ENCODE data around the gene SETD2.

Gene SETD2

GRCh38 chr3:47204875-47205274 is 41.0 kb upstream of the SETD2 start:
- Histone ChIP-seq H2BK5ac (ENCODE audit: low read depth, low read length, poor library complexity) (no peak overlapping the region), H3K4ac (ENCODE audit: low read depth, low read length) (no peak overlapping the region), H2BK12ac (ENCODE audit: low read length) (no peak overlapping the region), H3K4me2 (ENCODE audit: low read length) (no peak overlapping the region), H3K4me1 (ENCODE audit: control insufficient read depth in 1 of 2, insufficient read depth in 2 of 2, low read length in 2 of 2) (no peaks in the 10 kb centered on the region), H3K79me1 (ENCODE audit: low read length) (no peaks in the 10 kb centered on the region), H3K36me3 (ENCODE audit: control insufficient read depth in 1 of 2, insufficient read depth in 2 of 2, low read length in 2 of 2) (no peaks in the 10 kb centered on the region), H2AK5ac (ENCODE audit: low read length) (no peak overlapping the region), H2AFZ (ENCODE audit: insufficient read depth, low read length, poor library complexity) (no peak overlapping the region), H3K23ac (ENCODE audit: low read length) (no peak overlapping the region), H3K9ac (ENCODE audit: low read length) (no peak overlapping the region), H4K8ac (ENCODE audit: low read depth, low read length) (no peak overlapping the region), H4K12ac (ENCODE audit: low read depth, low read length) (no peak overlapping the region), H3K14ac (ENCODE audit: low read length) (no peak overlapping the region), H2BK120ac (ENCODE audit: insufficient read depth, low read length, poor library complexity) (no peak overlapping the region), H4K91ac (ENCODE audit: low read depth, low read length) (no peak overlapping the region), H3K79me2 (ENCODE audit: control insufficient read depth, insufficient read depth, low read length, poor library complexity) (no peaks in the 10 kb centered on the region), H3K18ac (ENCODE audit: low read length) (no peak overlapping the region), H3K27ac (ENCODE audit: low read depth, low read length) (no peak overlapping the region), H3K4me3 (ENCODE audit: low read depth, low read length) (no peak overlapping the region), H3K27me3 (ENCODE audit: insufficient read depth, low read length) (no peaks in the 10 kb centered on the region), H3K9me3 (ENCODE audit: insufficient read depth, low read depth, low read length) (no peaks in the 10 kb centered on the region)
- no peak for DNase-seq

- Histone ChIP-seq H3K27me3 (ENCODE audit: insufficient read depth, low read length) (no peaks in the 10 kb centered on the region), H2AFZ (ENCODE audit: insufficient read depth, low read length, poor library complexity) (no peak overlapping the region), H3K14ac (ENCODE audit: low read length) (no peak overlapping the region), H3K79me1 (ENCODE audit: low read length) (no peaks in the 10 kb centered on the region), H3K18ac (ENCODE audit: low read length) (no peak overlapping the region), H3K9me3 (ENCODE audit: insufficient read depth, low read depth, low read length) (no peaks in the 10 kb centered on the region), H2BK5ac (ENCODE audit: low read depth, low read length, poor library complexity) (no peak overlapping the region), H2BK120ac (ENCODE audit: insufficient read depth, low read length, poor library complexity) (no peak overlapping the region), H3K27ac (ENCODE audit: low read depth, low read length) (no peak overlapping the region), H3K4me1 (ENCODE audit: control insufficient read depth in 1 of 2, insufficient read depth in 2 of 2, low read length in 2 of 2) (no peaks in the 10 kb centered on the region), H3K4me3 (ENCODE audit: low read depth, low read length) (no peak overlapping the region), H3K79me2 (ENCODE audit: control insufficient read depth, insufficient read depth, low read length, poor library complexity) (no peaks in the 10 kb centered on the region), H3K4me2 (ENCODE audit: low read length) (no peak overlapping the region), H4K8ac (ENCODE audit: low read depth, low read length) (no peak overlapping the region), H2AK5ac (ENCODE audit: low read length) (no peak overlapping the region), H2BK12ac (ENCODE audit: low read length) (no peak overlapping the region), H3K9ac (ENCODE audit: low read length) (no peak overlapping the region), H3K36me3 (ENCODE audit: control insufficient read depth in 1 of 2, insufficient read depth in 2 of 2, low read length in 2 of 2) (no peaks in the 10 kb centered on the region), H3K23ac (ENCODE audit: low read length) (no peak overlapping the region), H4K12ac (ENCODE audit: low read depth, low read length) (no peak overlapping the region), H3K4ac (ENCODE audit: low read depth, low read length) (no peak overlapping the region), H4K91ac (ENCODE audit: low read depth, low read length) (no peak overlapping the region)
- DNase-seq = no peak
- no CpG with 5 or more reads among the region's 3 CpGs for WGBS (ENCODE audit: extremely low coverage, insufficient coverage, insufficient read length)
Measured at GRCh38 chr3:47202542-47202941, 38.6 kb upstream of the SETD2 start.

GRCh38 chr3:47197287-47197686 is 33.4 kb upstream of the SETD2 start:
- no CpG with 5 or more reads among the region's 3 CpGs for WGBS (ENCODE audit: extremely low coverage, insufficient coverage, insufficient read length)
- Histone ChIP-seq H2AFZ (ENCODE audit: insufficient read depth, low read length, poor library complexity) (no peak overlapping the region), H3K23ac (ENCODE audit: low read length) (no peak overlapping the region)

DNA sequence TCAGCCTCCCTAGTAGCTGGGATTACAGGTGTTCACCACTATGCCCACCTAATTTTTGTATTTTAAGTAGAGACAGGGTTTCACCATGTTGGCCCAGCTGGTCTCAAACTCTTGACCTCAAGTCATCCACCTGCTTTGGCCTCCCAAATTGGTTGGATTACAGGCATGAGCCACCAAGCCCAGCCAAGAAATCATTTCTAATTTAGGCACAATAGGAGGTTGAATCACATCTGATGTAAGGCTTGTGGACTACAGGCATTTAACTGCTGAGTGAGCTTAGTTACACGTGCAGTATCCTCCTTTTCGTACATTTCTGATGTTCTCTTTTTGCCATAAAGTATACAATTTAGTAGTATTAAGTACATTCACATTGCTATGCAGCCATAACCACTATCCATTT is 31.1 kb upstream of the SETD2 start:
- no peak overlapping the region for H3K14ac ChIP-seq (ENCODE audit: low read length)
- WGBS (ENCODE audit: extremely low coverage, insufficient coverage, insufficient read length) = no CpG with 5 or more reads among the region's 2 CpGs

More at GRCh38 chr3:47197287-47197686, 33.4 kb upstream of the SETD2 start:
- H3K18ac ChIP-seq (ENCODE audit: low read length) = no peak overlapping the region
- H3K4me2 ChIP-seq (ENCODE audit: low read length) = no peak overlapping the region
- no peaks in the 10 kb centered on the region for H3K27me3 ChIP-seq (ENCODE audit: insufficient read depth, low read length)
- no peak overlapping the region for H2AK5ac ChIP-seq (ENCODE audit: low read length)
- no peak overlapping the region for H3K4me3 ChIP-seq (ENCODE audit: low read depth, low read length)
- no peaks in the 10 kb centered on the region for H3K9me3 ChIP-seq (ENCODE audit: insufficient read depth, low read depth, low read length)
- H3K79me2 ChIP-seq (ENCODE audit: control insufficient read depth, insufficient read depth, low read length, poor library complexity) = no peaks in the 10 kb centered on the region
- H3K36me3 ChIP-seq (ENCODE audit: control insufficient read depth in 1 of 2, insufficient read depth in 2 of 2, low read length in 2 of 2) = no peaks in the 10 kb centered on the region
- H2BK12ac ChIP-seq (ENCODE audit: low read length) = no peak overlapping the region
- no peak overlapping the region for H4K8ac ChIP-seq (ENCODE audit: low read depth, low read length)
- H3K9ac ChIP-seq (ENCODE audit: low read length) = no peak overlapping the region
- H3K4ac ChIP-seq (ENCODE audit: low read depth, low read length) = no peak overlapping the region
- no peak overlapping the region for H3K14ac ChIP-seq (ENCODE audit: low read length)
- no peaks in the 10 kb centered on the region for H3K79me1 ChIP-seq (ENCODE audit: low read length)
- H2BK120ac ChIP-seq (ENCODE audit: insufficient read depth, low read length, poor library complexity) = no peak overlapping the region
- H4K91ac ChIP-seq (ENCODE audit: low read depth, low read length) = no peak overlapping the region
- no peak overlapping the region for H3K27ac ChIP-seq (ENCODE audit: low read depth, low read length)
- H4K12ac ChIP-seq (ENCODE audit: low read depth, low read length) = no peak overlapping the region
- no peaks in the 10 kb centered on the region for H3K4me1 ChIP-seq (ENCODE audit: control insufficient read depth in 1 of 2, insufficient read depth in 2 of 2, low read length in 2 of 2)
- H2BK5ac ChIP-seq (ENCODE audit: low read depth, low read length, poor library complexity) = no peak overlapping the region
- no peak for DNase-seq

More for the DNA sequence above, 31.1 kb upstream of the SETD2 start:
- DNase-seq = no peak
- H3K27me3 ChIP-seq (ENCODE audit: insufficient read depth, low read length) = no peaks in the 10 kb centered on the region
- no peak overlapping the region for H4K91ac ChIP-seq (ENCODE audit: low read depth, low read length)
- no peak overlapping the region for H4K8ac ChIP-seq (ENCODE audit: low read depth, low read length)
- no peak overlapping the region for H2BK12ac ChIP-seq (ENCODE audit: low read length)
- H3K4me1 ChIP-seq (ENCODE audit: control insufficient read depth in 1 of 2, insufficient read depth in 2 of 2, low read length in 2 of 2) = no peaks in the 10 kb centered on the region
- no peak overlapping the region for H3K27ac ChIP-seq (ENCODE audit: low read depth, low read length)
- no peak overlapping the region for H4K12ac ChIP-seq (ENCODE audit: low read depth, low read length)
- H2AK5ac ChIP-seq (ENCODE audit: low read length) = no peak overlapping the region
- H3K9me3 ChIP-seq (ENCODE audit: insufficient read depth, low read depth, low read length) = no peaks in the 10 kb centered on the region
- no peak overlapping the region for H3K4me3 ChIP-seq (ENCODE audit: low read depth, low read length)
- H3K9ac ChIP-seq (ENCODE audit: low read length) = no peak overlapping the region
- no peak overlapping the region for H2AFZ ChIP-seq (ENCODE audit: insufficient read depth, low read length, poor library complexity)
- no peak overlapping the region for H3K4ac ChIP-seq (ENCODE audit: low read depth, low read length)
- H3K79me2 ChIP-seq (ENCODE audit: control insufficient read depth, insufficient read depth, low read length, poor library complexity) = no peaks in the 10 kb centered on the region
- no peak overlapping the region for H2BK5ac ChIP-seq (ENCODE audit: low read depth, low read length, poor library complexity)
- no peak overlapping the region for H2BK120ac ChIP-seq (ENCODE audit: insufficient read depth, low read length, poor library complexity)
- no peak overlapping the region for H3K18ac ChIP-seq (ENCODE audit: low read length)
- H3K4me2 ChIP-seq (ENCODE audit: low read length) = no peak overlapping the region
- no peaks in the 10 kb centered on the region for H3K79me1 ChIP-seq (ENCODE audit: low read length)
- no peaks in the 10 kb centered on the region for H3K36me3 ChIP-seq (ENCODE audit: control insufficient read depth in 1 of 2, insufficient read depth in 2 of 2, low read length in 2 of 2)
- H3K23ac ChIP-seq (ENCODE audit: low read length) = no peak overlapping the region

All from trophoblast cell (in vitro differentiated cells and primary cell).